Breast epithelium (tissue), 4 donors: Measurements from ENCODE around the gene CYTH4. TPM values are rescaled to one million over a fixed set of nuclear protein-coding genes. Genes with fewer than 3 reads are reported as not detected.

Experiments
- DNase-seq, 2 donors: peaks; one replicate each; pipeline ENCODE4 v3.0.0-alpha.2; 2019; ENCODE audit warnings: low spot score in 2 of 2
- H3K27ac ChIP-seq, 2 donors: fragments of 200-600 bp; sonication (generic) in 1 of 2; one replicate each; pipeline ENCODE4 v1.5.1; 2016 to 2019; ENCODE audit warnings: mild to moderate bottlenecking in 1 of 2
- H3K27me3 ChIP-seq, 2 donors: fragments of 200-600 bp; sonication (generic) in 1 of 2; one replicate each; pipeline versions ENCODE4 v1.5.1 to v1.6.0; 2017 to 2019; ENCODE audit warnings: control low read depth in 1 of 2, mild to moderate bottlenecking in 1 of 2
- H3K36me3 ChIP-seq: fragments of 200-600 bp; one replicate; pipeline ENCODE4 v1.5.1; 2019
- H3K4me1 ChIP-seq, 2 donors: fragments of 200-600 bp; sonication (generic); one replicate each; pipeline ENCODE4 v1.5.1; 2016 to 2019; ENCODE audit warnings: control low read depth in 1 of 2
- H3K4me3 ChIP-seq, 3 donors: fragments of 200-600 bp; sonication (generic); 1 replicate in 2 of 3; 2 replicates in 1 of 3; pipeline ENCODE4 v1.5.1; 2016 to 2019; ENCODE audit warnings: mild to moderate bottlenecking in 3 of 3, moderate library complexity in 2 of 3
- H3K9me3 ChIP-seq, 2 donors: fragments of 200-600 bp; sonication (generic) in 1 of 2; one replicate each; pipeline ENCODE4 v1.5.1; 2016 to 2019; ENCODE audit warnings: control low read depth in 1 of 2
- POLR2A ChIP-seq: fragments of 450-650 bp; IDR thresholded peaks from one replicate; pipeline ENCODE4 v1.6.1; 2016; ENCODE audit warnings: antibody characterized with exemption, mild to moderate bottlenecking, moderate library complexity
- POLR2AphosphoS5 ChIP-seq, 3 donors: sonication (generic); formaldehyde crosslinking; IDR thresholded peaks; one replicate each; pipeline ENCODE4 v1.6.1; 2017; ENCODE audit warnings: antibody characterized with exemption in 3 of 3
- intact Hi-C: fragments of 100-400 bp; cut with DNase I; formaldehyde crosslinking; loops from one replicate; pipeline ENCODE4 v1.15.1; 2023; ENCODE audit warnings: low total_unique reads
- total RNA-seq, 3 donors: library from RNA; depleted of rRNA; stranded (reverse); fragments of >200 nt; gene quantifications; one replicate each; pipeline ENCODE4 v1.1.0, GENCODE V29; 2016
- TF ChIP-seq, protein P1 (sequence below), 3 donors: fragments of 450-650 bp; IDR thresholded peaks; one replicate each; pipeline ENCODE4 v1.5.1; 2016 to 2017; ENCODE audit warnings: antibody characterized with exemption in 3 of 3, mild to moderate bottlenecking in 3 of 3, moderate library complexity in 3 of 3

Gene CYTH4
- total RNA-seq, 3 donors from 2014 or later: 6.9 to 25.1 (median 10.5) TPM

DNA sequence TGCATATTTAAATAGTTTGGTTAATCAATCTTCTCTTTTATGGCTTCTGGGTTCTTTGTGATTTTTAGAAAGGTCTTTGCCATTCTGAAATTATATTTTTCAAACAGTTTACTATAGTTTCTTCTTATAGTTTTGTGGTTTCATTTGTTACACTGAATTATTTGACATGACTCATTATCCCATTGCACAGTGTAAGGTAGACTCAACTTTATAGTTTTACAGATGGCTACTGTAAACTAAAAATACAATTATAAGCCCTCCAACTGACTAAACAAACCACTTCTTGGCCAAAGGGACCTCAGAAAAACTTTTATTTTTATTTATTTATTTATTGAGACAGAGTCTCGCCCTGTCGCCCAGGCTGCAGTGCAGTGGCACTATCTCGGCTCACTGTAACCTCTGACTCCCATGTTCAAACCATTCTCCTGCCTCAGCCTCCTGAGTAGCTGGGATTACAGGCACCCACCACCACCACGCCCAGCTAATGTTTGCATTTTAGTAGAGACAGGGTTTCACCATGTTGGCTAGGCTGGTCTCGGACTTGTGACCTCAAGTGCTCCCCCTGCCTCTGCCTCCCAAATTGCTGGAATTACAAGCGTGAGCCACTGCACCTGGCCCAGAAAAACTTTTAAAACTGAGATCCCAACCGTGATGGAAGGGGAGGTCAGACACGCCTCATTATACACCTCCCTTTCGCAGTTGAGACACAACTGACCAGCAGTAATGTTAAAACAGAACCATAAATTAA is 24.1 kb upstream of the CYTH4 start:
- Histone ChIP-seq H3K4me1 (no peaks in the 10 kb centered on the region), H3K27me3 (peaks cover 0 to 47% of the 10 kb centered on the region in 2 donors), H3K9me3 (no peaks in the 10 kb centered on the region), H3K4me3 (no peak overlapping the region), H3K36me3 (no peaks in the 10 kb centered on the region), H3K27ac (no peak overlapping the region)
- intact Hi-C loops: no loop called here
- TF ChIP-seq, protein P1, sequence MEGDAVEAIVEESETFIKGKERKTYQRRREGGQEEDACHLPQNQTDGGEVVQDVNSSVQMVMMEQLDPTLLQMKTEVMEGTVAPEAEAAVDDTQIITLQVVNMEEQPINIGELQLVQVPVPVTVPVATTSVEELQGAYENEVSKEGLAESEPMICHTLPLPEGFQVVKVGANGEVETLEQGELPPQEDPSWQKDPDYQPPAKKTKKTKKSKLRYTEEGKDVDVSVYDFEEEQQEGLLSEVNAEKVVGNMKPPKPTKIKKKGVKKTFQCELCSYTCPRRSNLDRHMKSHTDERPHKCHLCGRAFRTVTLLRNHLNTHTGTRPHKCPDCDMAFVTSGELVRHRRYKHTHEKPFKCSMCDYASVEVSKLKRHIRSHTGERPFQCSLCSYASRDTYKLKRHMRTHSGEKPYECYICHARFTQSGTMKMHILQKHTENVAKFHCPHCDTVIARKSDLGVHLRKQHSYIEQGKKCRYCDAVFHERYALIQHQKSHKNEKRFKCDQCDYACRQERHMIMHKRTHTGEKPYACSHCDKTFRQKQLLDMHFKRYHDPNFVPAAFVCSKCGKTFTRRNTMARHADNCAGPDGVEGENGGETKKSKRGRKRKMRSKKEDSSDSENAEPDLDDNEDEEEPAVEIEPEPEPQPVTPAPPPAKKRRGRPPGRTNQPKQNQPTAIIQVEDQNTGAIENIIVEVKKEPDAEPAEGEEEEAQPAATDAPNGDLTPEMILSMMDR (IDR thresholded peaks at IDR 0.05): no peak
- TF ChIP-seq POLR2AphosphoS5 (IDR thresholded peaks at IDR 0.05): no peak
- no peak for TF ChIP-seq POLR2A
- DNase-seq: no peak

- TF ChIP-seq POLR2A (no peak), POLR2AphosphoS5 (IDR thresholded peaks at IDR 0.05) (no peak)
- TF ChIP-seq, protein P1 (IDR thresholded peaks at IDR 0.05): no peak
Measured at GRCh38 chr22:37258753-37259401, 23.4 kb upstream of the CYTH4 start.

GRCh38 chr22:37259540-37260029 is 22.7 kb upstream of the CYTH4 start:
- no peak overlapping the region for H3K27ac ChIP-seq
- H3K36me3 ChIP-seq: no peaks in the 10 kb centered on the region
- peaks cover 0 to 41% of the 10 kb centered on the region in 2 donors for H3K27me3 ChIP-seq
- intact Hi-C loops: no loop called here
- H3K4me1 ChIP-seq: no peaks in the 10 kb centered on the region
- H3K4me3 ChIP-seq: no peak overlapping the region
- H3K9me3 ChIP-seq: peaks cover 8 to 11% of the 10 kb centered on the region in 2 donors
- no peak for DNase-seq
- no peak for TF ChIP-seq POLR2AphosphoS5 (IDR thresholded peaks at IDR 0.05)
- TF ChIP-seq, protein P1 (IDR thresholded peaks at IDR 0.05): no peak
- no peak for TF ChIP-seq POLR2A

More at GRCh38 chr22:37258753-37259401, 23.4 kb upstream of the CYTH4 start:
- Histone ChIP-seq H3K27ac (no peak overlapping the region), H3K36me3 (no peaks in the 10 kb centered on the region), H3K4me1 (no peaks in the 10 kb centered on the region), H3K27me3 (peaks cover 0 to 47% of the 10 kb centered on the region in 2 donors), H3K4me3 (no peak overlapping the region), H3K9me3 (peaks cover 1 to 4% of the 10 kb centered on the region in 2 donors)
- intact Hi-C loops: no loop called here
- no peak for DNase-seq

- Histone ChIP-seq H3K9me3 (peaks cover 8 to 11% of the 10 kb centered on the region in 2 donors), H3K4me3 (no peak overlapping the region), H3K36me3 (no peaks in the 10 kb centered on the region), H3K27me3 (peaks cover 0 to 41% of the 10 kb centered on the region in 2 donors), H3K4me1 (no peaks in the 10 kb centered on the region), H3K27ac (no peak overlapping the region)
- intact Hi-C loops: no loop called here
- no peak for DNase-seq
- TF ChIP-seq POLR2AphosphoS5 (IDR thresholded peaks at IDR 0.05) (no peak), POLR2A (no peak)
- TF ChIP-seq, protein P1 (IDR thresholded peaks at IDR 0.05): no peak
Measured at GRCh38 chr22:37260155-37260795, 22.0 kb upstream of the CYTH4 start.
